HCT116 (cell line): ENCODE results near the gene ACAP3. TPM values are rescaled to one million over a fixed set of nuclear protein-coding genes. Genes with fewer than 3 reads are reported as not detected.

Experiments
- ATAC-seq: fragments of 200-7000 bp; cut with Tn5 transposase; 2 replicates; pipeline ENCODE4 v1.9.1; 2020; ENCODE audit warnings: mild to moderate bottlenecking, moderate library complexity
- BruUV-seq: library from RNA; stranded (reverse); fragments of 400-500 nt; replicated peaks from 2 replicates; lab custom pipeline; 2021; lab: Mats Ljungman, UMichigan
- CTCF ChIA-PET: fragments of 300-600 bp; sonication (Branson Sonifier 250); formaldehyde crosslinking; loops from one replicate; lab custom pipeline; 2021; ENCODE audit warnings: antibody characterized with exemption; lab: Charles Lee
- POLR2A ChIA-PET: fragments of 300-600, 350-600 bp; sonication (Branson Sonifier 250); formaldehyde crosslinking; loops from one replicate; lab custom pipeline; 2021; ENCODE audit warnings: antibody characterized with exemption; lab: Charles Lee
- RAD21 ChIA-PET, 2 experiments: fragments of 300-600 bp; sonication (Branson Sonifier 250); formaldehyde crosslinking; loops; one replicate each; lab custom pipeline; 2023; ENCODE audit warnings: low total read pairs in 2 of 2; ENCODE audit not compliant: uncharacterized antibody in 2 of 2, unreplicated experiment in 2 of 2, low non-redundant PET in 1 of 2; lab: Charles Lee
- DNase-seq: peaks from one replicate; pipeline ENCODE4 v3.0.0-alpha.2; 2010; ENCODE audit warnings: low read depth, low spot score
- H2AFZ ChIP-seq: fragments of 200-600 bp; shearing (Covaris generic), sonication (generic); 2 replicates; pipeline ENCODE4 v1.6.1; 2017; ENCODE audit warnings: low read depth, mixed run types, mixed read lengths, antibody characterized with exemption, low read length; ENCODE audit not compliant: poor library complexity, severe bottlenecking
- H3K27ac ChIP-seq: 2 replicates; pipeline ENCODE4 v1.5.1; 2012; ENCODE audit warnings: low read depth, low read length
- H3K27me3 ChIP-seq: fragments of 200-600 bp; sonication (generic); 2 replicates; pipeline ENCODE4 v1.6.1; 2016; ENCODE audit warnings: mixed run types, low read length, mixed read lengths; ENCODE audit not compliant: insufficient read depth
- H3K36me3 ChIP-seq, 2 experiments: fragments of 200-500 bp in 1 of 2; fragments of 200-600 bp in 1 of 2; sonication (Bioruptor generic) in 1 of 2; sonication (generic) in 1 of 2; 2 replicates each; pipeline versions ENCODE4 v1.5.1 to v1.6.1; 2014 to 2016; ENCODE audit warnings: low read length in 2 of 2, inconsistent platforms in 1 of 2, mixed read lengths in 1 of 2, mixed run types in 1 of 2; ENCODE audit not compliant: insufficient read depth in 2 of 2, control insufficient read depth in 1 of 2
- H3K4me1 ChIP-seq, 2 experiments: fragments of 200-600 bp in 1 of 2; sonication (generic) in 1 of 2; 2 replicates each; pipeline versions ENCODE4 v1.5.1 to v1.6.1; 2012 to 2017; ENCODE audit warnings: low read length in 2 of 2, inconsistent platforms in 1 of 2, mild to moderate bottlenecking in 1 of 2, mixed read lengths in 1 of 2, mixed run types in 1 of 2, moderate library complexity in 1 of 2; ENCODE audit not compliant: insufficient read depth in 2 of 2, control insufficient read depth in 1 of 2
- H3K4me2 ChIP-seq: fragments of 200-600 bp; sonication (generic); 2 replicates; pipeline ENCODE4 v1.6.1; 2017; ENCODE audit warnings: mixed run types, low read length, mixed read lengths
- H3K4me3 ChIP-seq, 2 experiments: fragments of 200-600 bp in 1 of 2; sonication (generic) in 1 of 2; replicated peaks in 1 of 2; 2 replicates each; pipeline ENCODE4 v1.5.1; 2011 to 2016; ENCODE audit warnings: low read length in 2 of 2, control low read depth in 1 of 2, low read depth in 1 of 2, mild to moderate bottlenecking in 1 of 2, mixed read lengths in 1 of 2, mixed run types in 1 of 2
- H3K79me2 ChIP-seq: fragments of 200-600 bp; sonication (generic); 2 replicates; pipeline ENCODE4 v1.6.1; 2017; ENCODE audit warnings: mild to moderate bottlenecking, mixed run types, low read length, moderate library complexity, mixed read lengths; ENCODE audit not compliant: insufficient read depth
- H3K9ac ChIP-seq: fragments of 200-600 bp; sonication (generic); 2 replicates; pipeline ENCODE4 v1.6.1; 2016; ENCODE audit warnings: low read length, mixed read lengths
- H3K9me2 ChIP-seq: fragments of 200-600 bp; sonication (generic), shearing (Covaris generic); 2 replicates; pipeline ENCODE4 v1.6.1; 2017; ENCODE audit warnings: mixed run types, mild to moderate bottlenecking, moderate library complexity; ENCODE audit not compliant: insufficient read depth
- H3K9me3 ChIP-seq, 2 experiments: fragments of 200-500 bp in 1 of 2; fragments of 200-600 bp in 1 of 2; sonication (Bioruptor generic) in 1 of 2; sonication (generic) in 1 of 2; 2 replicates each; pipeline ENCODE4 v1.6.1; 2014 to 2017; ENCODE audit warnings: low read length in 2 of 2, mixed read lengths in 2 of 2, inconsistent platforms in 1 of 2, low read depth in 1 of 2, mild to moderate bottlenecking in 1 of 2, mixed run types in 1 of 2, moderate library complexity in 1 of 2; ENCODE audit not compliant: control insufficient read depth in 1 of 2, insufficient read depth in 1 of 2
- H4K20me1 ChIP-seq: fragments of 200-600 bp; sonication (generic), shearing (Covaris generic); 2 replicates; pipeline ENCODE4 v1.6.1; 2017; ENCODE audit warnings: mixed run types, mild to moderate bottlenecking, moderate library complexity; ENCODE audit not compliant: insufficient read depth
- ATF3 ChIP-seq: IDR thresholded peaks from 2 replicates; pipeline ENCODE4 v1.6.1; 2012
- CBX3 ChIP-seq: IDR thresholded peaks from 2 replicates; pipeline ENCODE4 v1.6.1; 2012; ENCODE audit warnings: low read depth
- CTCF ChIP-seq, 3 experiments: fragments of 200-600 bp in 1 of 3; sonication (generic) in 1 of 3; IDR thresholded peaks in 2 of 3; conservative IDR thresholded peaks in 1 of 3; 2 replicates each; pipeline ENCODE4 v1.5.1; 2012 to 2017; ENCODE audit warnings: low read depth in 2 of 3, low read length in 2 of 3, antibody characterized with exemption in 1 of 3, borderline replicate concordance in 1 of 3, control low read depth in 1 of 3, mild to moderate bottlenecking in 1 of 3, mixed read lengths in 1 of 3, mixed run types in 1 of 3, moderate library complexity in 1 of 3; ENCODE audit not compliant: insufficient read depth in 1 of 3
- EGR1 ChIP-seq: IDR thresholded peaks from 2 replicates; pipeline ENCODE4 v1.6.1; 2012; ENCODE audit warnings: low read depth
- ELF1 ChIP-seq: IDR thresholded peaks from 2 replicates; pipeline ENCODE4 v1.6.1; 2012; ENCODE audit warnings: low read depth, borderline replicate concordance
- EZH2 ChIP-seq: fragments of 200-600 bp; sonication (generic); IDR thresholded peaks from 2 replicates; pipeline ENCODE4 v1.6.1; 2017; ENCODE audit warnings: antibody characterized with exemption, mixed run types
- EZH2phosphoT487 ChIP-seq: fragments of 200-600 bp; IDR thresholded peaks from 2 replicates; pipeline ENCODE4 v1.6.1; 2018; ENCODE audit warnings: antibody characterized with exemption, borderline replicate concordance
- FOSL1 ChIP-seq: IDR thresholded peaks from 2 replicates; pipeline ENCODE4 v1.6.1; 2012; ENCODE audit warnings: low read depth
- JUND ChIP-seq: IDR thresholded peaks from 2 replicates; pipeline ENCODE4 v1.6.1; 2012
- POLR2A ChIP-seq: IDR thresholded peaks from 2 replicates; pipeline ENCODE4 v1.7.0; 2011; ENCODE audit warnings: borderline replicate concordance; ENCODE audit not compliant: insufficient read depth, insufficient read length; ENCODE audit errors: extremely low read depth
- POLR2AphosphoS5 ChIP-seq: IDR thresholded peaks from 2 replicates; pipeline ENCODE4 v1.6.1; 2011; ENCODE audit warnings: mild to moderate bottlenecking, low read depth, low read length, moderate library complexity
- RAD21 ChIP-seq: IDR thresholded peaks from 2 replicates; pipeline ENCODE4 v1.6.1; 2012; ENCODE audit warnings: low read depth, mild to moderate bottlenecking
- REST ChIP-seq: IDR thresholded peaks from 2 replicates; pipeline ENCODE4 v1.6.1; 2012; ENCODE audit warnings: low read depth
- SIN3A ChIP-seq: IDR thresholded peaks from 2 replicates; pipeline ENCODE4 v1.6.1; 2012; ENCODE audit warnings: low read depth
- SP1 ChIP-seq: IDR thresholded peaks from 2 replicates; pipeline ENCODE4 v1.6.1; 2012; ENCODE audit warnings: low read depth
- SRF ChIP-seq: IDR thresholded peaks from 2 replicates; pipeline ENCODE4 v1.6.1; 2012; ENCODE audit warnings: low read depth
- TCF7L2 ChIP-seq: IDR thresholded peaks from 2 replicates; pipeline ENCODE4 v1.7.0; 2011; ENCODE audit warnings: borderline replicate concordance, inconsistent platforms; ENCODE audit not compliant: insufficient read depth, insufficient read length; ENCODE audit errors: extremely low read depth
- YY1 ChIP-seq: IDR thresholded peaks from 2 replicates; pipeline ENCODE4 v1.6.1; 2011; ENCODE audit warnings: low read length, low read depth, moderate library complexity, mild to moderate bottlenecking; ENCODE audit not compliant: insufficient replicate concordance; ENCODE audit errors: extremely low read depth
- ZBTB33 ChIP-seq: IDR thresholded peaks from 2 replicates; pipeline ENCODE4 v1.6.1; 2011; ENCODE audit warnings: mild to moderate bottlenecking, low read length, moderate library complexity; ENCODE audit not compliant: insufficient replicate concordance; ENCODE audit errors: extremely low read depth
- ZFX ChIP-seq: fragments of 450-650 bp; IDR thresholded peaks from 2 replicates; pipeline ENCODE4 v1.6.1; 2017
- intact Hi-C: fragments of 100-400 bp; cut with micrococcal nuclease; formaldehyde crosslinking; loops from 2 replicates; pipeline ENCODE4 v1.10.0; 2022
- total RNA-seq: library from RNA; stranded (reverse); gene quantifications from one replicate; pipeline ENCODE4 v1.2.1, GENCODE V29; 2021; ENCODE audit not compliant: unreplicated experiment

Gene ACAP3
- total RNA-seq, 1 experiment from 2014 or later = 38.8 TPM

- Histone ChIP-seq H3K27me3 (no peaks in the 10 kb centered on the region), H3K9ac (no peak overlapping the region), H3K79me2 (no peaks in the 10 kb centered on the region), H3K9me3 (no peaks in the 10 kb centered on the region), H3K4me3 (no peak overlapping the region), H2AFZ (no peak overlapping the region), H4K20me1 (no peaks in the 10 kb centered on the region), H3K4me2 (no peak overlapping the region), H3K27ac (no peak overlapping the region; the same call in 1 of the 2 replicates), H3K4me1 (peaks cover 14 to 36% of the 10 kb centered on the region in 2 experiments), H3K36me3 (no peaks in the 10 kb centered on the region), H3K9me2 (no peaks in the 10 kb centered on the region)
- TF ChIP-seq SP1 (no peak), ZFX (no peak), YY1 (no peak), ZBTB33 (no peak), ELF1 (no peak), SIN3A (no peak), FOSL1 (no peak), EGR1 (no peak), RAD21 (no peak), CTCF (IDR thresholded peaks at IDR 0.05 in 2 of 3, conservative IDR thresholded peaks at IDR 0.05 in 1 of 3; ENCODE audit: borderline replicate concordance in 1 of 3, insufficient read depth in 1 of 3, low read depth in 2 of 3, low read length in 2 of 3) (no peak), REST (no peak), ATF3 (no peak), CBX3 (no peak), EZH2phosphoT487 (no peak), TCF7L2 (no peak), POLR2AphosphoS5 (no peak), EZH2 (no peak), JUND (no peak), POLR2A (no peak), SRF (no peak)
- no peak for ATAC-seq
- BruUV-seq = no TSS peak
- CTCF ChIA-PET = no interaction called here
- RAD21 ChIA-PET = no interaction called here
- POLR2A ChIA-PET = no interaction called here
- DNase-seq = no peak
- intact Hi-C loops = no loop called here
Measured at GRCh38 chr1:1287288-1288110, 20.2 kb downstream of the ACAP3 start.
